OCI-LY1 (cell line): ENCODE measurements around the gene IL1RAPL1.

ENCODE experiments used
- EZH2 ChIP-seq: fragments of 200-600 bp; sonication (generic), shearing (Covaris generic); IDR thresholded peaks from 2 replicates; pipeline ENCODE4 v1.8.0; 2017; ENCODE audit warnings: borderline replicate concordance, mixed run types, mild to moderate bottlenecking, antibody characterized with exemption, low read length, moderate library complexity, mixed read lengths
- TF ChIP-seq, protein P1 (sequence below): fragments of 200-600 bp; sonication (generic), shearing (Covaris generic); IDR thresholded peaks from 2 replicates; pipeline ENCODE4 v1.5.1; 2017; ENCODE audit warnings: mild to moderate bottlenecking, antibody characterized with exemption, low read length, moderate library complexity, mixed read lengths

DNA sequence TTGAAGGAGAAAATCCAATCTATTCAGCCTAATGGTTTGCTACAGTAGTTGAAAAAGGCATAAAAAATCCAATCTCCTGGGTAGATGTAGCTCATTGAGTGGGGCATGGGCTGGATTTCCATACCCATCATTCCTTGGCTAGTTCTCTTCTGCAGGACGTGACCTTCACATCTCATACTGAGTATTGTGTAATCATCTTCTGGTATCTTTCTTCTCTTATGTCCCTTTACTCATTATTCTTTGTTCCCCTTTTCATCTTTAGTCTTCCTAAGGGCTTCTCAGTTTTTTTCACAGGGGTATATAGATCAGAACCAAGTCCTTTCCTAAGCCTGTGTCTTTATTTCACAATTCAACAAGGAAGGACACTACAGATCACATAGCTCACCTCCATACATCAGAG is 900.5 kb downstream of the IL1RAPL1 start:
- TF ChIP-seq, protein P1, sequence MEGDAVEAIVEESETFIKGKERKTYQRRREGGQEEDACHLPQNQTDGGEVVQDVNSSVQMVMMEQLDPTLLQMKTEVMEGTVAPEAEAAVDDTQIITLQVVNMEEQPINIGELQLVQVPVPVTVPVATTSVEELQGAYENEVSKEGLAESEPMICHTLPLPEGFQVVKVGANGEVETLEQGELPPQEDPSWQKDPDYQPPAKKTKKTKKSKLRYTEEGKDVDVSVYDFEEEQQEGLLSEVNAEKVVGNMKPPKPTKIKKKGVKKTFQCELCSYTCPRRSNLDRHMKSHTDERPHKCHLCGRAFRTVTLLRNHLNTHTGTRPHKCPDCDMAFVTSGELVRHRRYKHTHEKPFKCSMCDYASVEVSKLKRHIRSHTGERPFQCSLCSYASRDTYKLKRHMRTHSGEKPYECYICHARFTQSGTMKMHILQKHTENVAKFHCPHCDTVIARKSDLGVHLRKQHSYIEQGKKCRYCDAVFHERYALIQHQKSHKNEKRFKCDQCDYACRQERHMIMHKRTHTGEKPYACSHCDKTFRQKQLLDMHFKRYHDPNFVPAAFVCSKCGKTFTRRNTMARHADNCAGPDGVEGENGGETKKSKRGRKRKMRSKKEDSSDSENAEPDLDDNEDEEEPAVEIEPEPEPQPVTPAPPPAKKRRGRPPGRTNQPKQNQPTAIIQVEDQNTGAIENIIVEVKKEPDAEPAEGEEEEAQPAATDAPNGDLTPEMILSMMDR, result no peak
- TF ChIP-seq EZH2, result no peak
